Peyer's patch (tissue), 4 donors: ENCODE measurements around the gene ZNF521. TPM values are rescaled to one million over a fixed set of nuclear protein-coding genes. Genes with fewer than 3 reads are reported as not detected.

Source experiments
- DNase-seq, 3 donors: peaks; one replicate each; pipeline ENCODE4 v3.0.0-alpha.2; 2017 to 2019
- H3K27ac ChIP-seq, 4 donors: fragments of 200-600 bp; sonication (generic); one replicate each; pipeline ENCODE4 v1.5.1; 2016 to 2019
- H3K27me3 ChIP-seq, 2 donors: fragments of 200-600 bp; sonication (generic); one replicate each; pipeline ENCODE4 v1.5.1; 2019
- H3K36me3 ChIP-seq, 3 donors: fragments of 200-600 bp; sonication (generic); one replicate each; pipeline ENCODE4 v1.5.1; 2016 to 2019
- H3K4me1 ChIP-seq, 4 donors: fragments of 200-600 bp; sonication (generic); one replicate each; pipeline ENCODE4 v1.5.1; 2016 to 2019
- H3K4me3 ChIP-seq, 4 donors: fragments of 200-600 bp; sonication (generic); 1 replicate in 3 of 4; 2 replicates in 1 of 4; pipeline ENCODE4 v1.5.1; 2016 to 2019; ENCODE audit warnings: mild to moderate bottlenecking in 1 of 4
- H3K9me3 ChIP-seq, 4 donors: fragments of 200-600 bp; sonication (generic); one replicate each; pipeline ENCODE4 v1.5.1; 2016 to 2019; ENCODE audit warnings: mild to moderate bottlenecking in 1 of 4
- CTCF ChIP-seq, 6 experiments: fragments of 450-650 bp in 4 of 6; fragments of 200-600 bp in 2 of 6; sonication (generic) in 1 of 6; IDR thresholded peaks; one replicate each; pipeline ENCODE4 v1.5.1; 2017 to 2019; ENCODE audit warnings: antibody characterized with exemption in 6 of 6, mild to moderate bottlenecking in 3 of 6, moderate library complexity in 1 of 6
- POLR2A ChIP-seq, 2 donors: fragments of 450-650 bp; IDR thresholded peaks; one replicate each; pipeline ENCODE4 v1.5.1; 2017; ENCODE audit warnings: antibody characterized with exemption in 2 of 2, mild to moderate bottlenecking in 2 of 2, moderate library complexity in 2 of 2
- total RNA-seq, 4 donors: library from RNA; depleted of rRNA; stranded (reverse); fragments of >200 nt; gene quantifications; one replicate each; pipeline ENCODE4 v1.1.0, GENCODE V29; 2016

The ZNF521 gene
- total RNA-seq, 4 donors from 2014 or later = 4.2 to 25.6 (median 8.6) TPM

DNA sequence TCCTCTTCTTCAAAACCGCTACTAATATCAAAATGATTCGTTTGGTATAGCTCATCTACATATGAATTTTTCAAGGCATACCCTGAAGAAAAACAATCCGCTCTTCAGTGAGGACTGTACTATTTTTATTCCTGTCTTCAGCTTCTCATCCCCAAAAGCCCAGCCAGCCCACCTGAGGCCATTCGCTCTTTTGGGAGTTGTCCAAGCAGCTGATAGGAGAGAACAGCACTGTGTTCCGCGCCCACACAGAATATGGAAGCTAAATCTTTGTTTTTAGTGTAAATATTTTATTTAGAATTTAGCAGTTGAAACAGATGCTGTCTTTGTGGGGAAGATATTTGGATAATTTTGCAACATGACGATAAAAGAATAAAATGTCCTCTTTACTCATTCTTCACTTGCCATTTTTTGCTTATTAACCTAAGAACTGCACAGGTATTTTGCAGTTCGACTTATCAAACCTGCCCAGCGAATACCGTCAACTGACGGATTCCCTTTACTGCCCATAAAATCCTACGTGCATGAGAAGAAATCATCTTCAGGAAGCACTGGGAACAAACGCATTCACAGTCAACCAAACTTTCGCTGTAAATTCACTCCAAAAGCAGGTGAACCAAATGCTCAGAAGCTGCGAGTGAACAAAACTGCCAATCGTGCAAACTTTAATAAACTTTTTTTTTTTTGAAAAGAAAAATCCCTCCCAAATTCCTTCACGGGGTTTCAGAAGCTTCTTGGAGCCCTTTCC lies 3.4 kb downstream of the ZNF521 start:
- peaks cover 0 to 19% (median 3%) of the 10 kb centered on the region in 4 donors for H3K4me1 ChIP-seq
- H3K36me3 ChIP-seq = no peaks in the 10 kb centered on the region
- TF ChIP-seq POLR2A (IDR thresholded peaks at IDR 0.05) = no peak
- no peak for TF ChIP-seq CTCF (IDR thresholded peaks at IDR 0.05)
- peaks cover 0 to 11% of the 10 kb centered on the region in 2 donors for H3K27me3 ChIP-seq
- peak overlapping the region in 1 of 4 donors; percentile 65 for H3K4me3 ChIP-seq
- no peak for DNase-seq
- peak overlapping the region in 2 of 4 donors; percentile 78 to 82 for H3K27ac ChIP-seq
- H3K9me3 ChIP-seq = no peaks in the 10 kb centered on the region

GRCh38 chr18:25346561-25346960 lies 5.4 kb downstream of the ZNF521 start:
- H3K27ac ChIP-seq = no peak overlapping the region
- no peak overlapping the region for H3K4me3 ChIP-seq
- H3K4me1 ChIP-seq = peaks cover 0 to 17% (median 2%) of the 10 kb centered on the region in 4 donors
- no peaks in the 10 kb centered on the region for H3K9me3 ChIP-seq
- peaks cover 0 to 11% of the 10 kb centered on the region in 2 donors for H3K27me3 ChIP-seq
- no peaks in the 10 kb centered on the region for H3K36me3 ChIP-seq
- no peak for DNase-seq
- TF ChIP-seq CTCF (IDR thresholded peaks at IDR 0.05) (no peak), POLR2A (IDR thresholded peaks at IDR 0.05) (no peak)

DNA sequence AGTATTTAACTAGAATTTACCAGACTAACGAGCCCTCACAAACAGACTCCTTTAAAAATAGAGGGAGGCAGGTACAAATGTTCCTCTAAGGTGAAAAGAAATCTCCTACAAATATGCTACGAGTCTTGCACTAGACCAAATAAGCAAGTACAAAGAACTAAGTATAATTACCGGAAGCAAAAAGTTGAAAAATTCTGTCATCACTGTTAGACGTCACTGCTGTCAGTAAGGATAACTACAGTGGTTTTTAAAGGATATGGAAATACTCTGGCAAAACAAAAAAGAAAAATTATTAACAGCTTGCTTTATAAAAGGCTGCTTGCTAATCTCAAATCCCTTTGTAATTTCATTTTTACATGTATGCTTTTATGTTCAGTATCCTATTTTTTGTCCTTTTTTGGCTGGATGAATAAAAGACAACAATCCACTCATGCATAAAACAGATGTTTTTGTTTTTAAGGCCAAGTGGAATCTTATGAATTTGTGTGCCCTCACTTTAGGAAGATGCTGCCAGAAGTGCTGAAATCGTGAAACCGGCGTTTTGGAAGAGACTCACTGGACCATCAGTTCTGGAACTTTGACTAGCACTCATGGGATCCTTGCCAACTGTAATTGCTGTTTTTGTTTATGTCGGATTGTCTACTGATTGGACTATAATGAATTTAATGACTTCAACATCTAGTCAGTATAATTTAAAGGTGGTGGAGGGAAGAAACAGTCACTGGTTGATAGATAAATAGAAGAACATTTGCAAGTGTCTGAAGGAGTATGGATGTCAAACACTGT lies 6.7 kb downstream of the ZNF521 start:
- DNase-seq = no peak
- TF ChIP-seq CTCF (IDR thresholded peaks at IDR 0.05) (no peak), POLR2A (IDR thresholded peaks at IDR 0.05) (no peak)
- Histone ChIP-seq H3K4me3 (no peak overlapping the region), H3K4me1 (peaks cover 0 to 5% (median under 1%) of the 10 kb centered on the region in 4 donors), H3K27me3 (peaks cover 0 to 6% of the 10 kb centered on the region in 2 donors), H3K9me3 (no peaks in the 10 kb centered on the region), H3K27ac (no peak overlapping the region), H3K36me3 (no peaks in the 10 kb centered on the region)

DNA sequence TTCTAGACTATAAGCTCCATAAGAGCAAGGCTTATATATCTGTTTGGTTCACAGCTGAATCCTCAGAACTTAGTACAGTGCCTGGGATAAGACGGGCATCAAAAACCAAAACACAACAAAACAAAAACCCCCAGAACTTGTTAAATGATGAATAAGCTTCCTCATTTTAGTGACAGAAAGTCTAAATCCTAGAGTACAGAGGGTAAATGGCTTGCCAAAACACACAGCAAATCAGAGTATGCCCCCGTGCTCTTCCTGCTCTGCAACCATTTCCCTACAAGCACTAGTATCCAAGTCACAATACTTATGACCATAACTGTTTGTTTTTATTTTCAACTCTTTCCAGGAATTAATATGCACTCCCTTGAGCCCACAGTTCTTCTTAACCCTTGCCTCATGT lies 10.1 kb downstream of the ZNF521 start:
- TF ChIP-seq POLR2A (IDR thresholded peaks at IDR 0.05) = no peak
- no peak for TF ChIP-seq CTCF (IDR thresholded peaks at IDR 0.05)
- no peaks in the 10 kb centered on the region for H3K36me3 ChIP-seq
- no peak overlapping the region for H3K27ac ChIP-seq
- no peaks in the 10 kb centered on the region for H3K4me1 ChIP-seq
- no peak overlapping the region for H3K4me3 ChIP-seq
- no peaks in the 10 kb centered on the region for H3K9me3 ChIP-seq
- DNase-seq = no peak
- no peaks in the 10 kb centered on the region for H3K27me3 ChIP-seq

DNA sequence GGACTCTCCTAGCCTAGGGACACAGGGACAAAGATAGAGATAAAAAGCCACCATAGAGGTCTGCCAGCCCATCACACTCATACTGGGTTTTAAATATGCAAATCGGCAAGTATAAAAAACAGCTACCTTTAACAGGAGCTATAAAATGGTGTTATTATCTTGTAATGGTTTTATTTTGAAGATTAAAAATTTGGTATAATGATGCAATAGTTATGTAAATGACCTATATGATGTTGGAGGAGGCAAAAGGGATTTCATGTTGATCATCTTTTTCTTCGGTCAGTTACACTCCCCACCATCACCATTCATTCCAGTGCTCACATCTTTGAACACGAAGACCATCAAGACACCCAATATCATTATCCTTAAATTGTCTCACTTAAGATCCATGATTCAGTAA lies 11.2 kb downstream of the ZNF521 start:
- H3K9me3 ChIP-seq = no peaks in the 10 kb centered on the region
- DNase-seq = no peak
- no peak overlapping the region for H3K27ac ChIP-seq
- H3K4me3 ChIP-seq = no peak overlapping the region
- H3K27me3 ChIP-seq = no peaks in the 10 kb centered on the region
- H3K36me3 ChIP-seq = no peaks in the 10 kb centered on the region
- H3K4me1 ChIP-seq = no peaks in the 10 kb centered on the region
- TF ChIP-seq CTCF (IDR thresholded peaks at IDR 0.05) = no peak
- TF ChIP-seq POLR2A (IDR thresholded peaks at IDR 0.05) = no peak
